K562 (cell line): ENCODE results near the gene INSL3. TPM values are rescaled to one million over a fixed set of nuclear protein-coding genes. Genes with fewer than 3 reads are reported as not detected.

Experiments used
- ATF1 ChIP-seq, 2 experiments: fragments of 450-650 bp in 1 of 2; IDR thresholded peaks; 2 replicates each; pipeline ENCODE4 v1.6.1; 2016; ENCODE audit warnings: missing compliant biosample characterization in 1 of 2, missing genetic modification characterization in 1 of 2
- ETV5 ChIP-seq: sonication (generic); formaldehyde crosslinking; IDR thresholded peaks from 2 replicates; pipeline ENCODE4 v1.4.0; 2020; ENCODE audit warnings: low read depth, mild to moderate bottlenecking, missing genetic modification reagents
- GMEB1 ChIP-seq: fragments of 250-450 bp; sonication (Bioruptor Pico); IDR thresholded peaks from 2 replicates; pipeline ENCODE4 v1.4.0; 2020; ENCODE audit warnings: mild to moderate bottlenecking
- KDM4B ChIP-seq, 2 experiments: fragments of 450-650 bp in 1 of 2; sonication (generic) in 1 of 2; IDR thresholded peaks; 2 replicates each; pipeline ENCODE4 v1.6.1; 2016 to 2017; ENCODE audit warnings: borderline replicate concordance in 2 of 2, antibody characterized with exemption in 1 of 2, low read depth in 1 of 2, mild to moderate bottlenecking in 1 of 2
- MEF2A ChIP-seq: IDR thresholded peaks from 2 replicates; pipeline ENCODE4 v1.6.1; 2011; ENCODE audit warnings: low read depth, mild to moderate bottlenecking, low read length, moderate library complexity; ENCODE audit not compliant: control insufficient read depth
- MXD1 ChIP-seq: fragments of 250-450 bp; sonication (Bioruptor Pico); IDR thresholded peaks from 2 replicates; pipeline ENCODE4 v1.8.0; 2021; ENCODE audit warnings: borderline replicate concordance, mild to moderate bottlenecking, moderate library complexity; ENCODE audit not compliant: poor library complexity, severe bottlenecking
- NFE2 ChIP-seq: IDR thresholded peaks from 2 replicates; pipeline ENCODE4 v1.6.1; 2014; ENCODE audit warnings: antibody characterized with exemption, low read depth
- PBX2 ChIP-seq, 2 experiments: IDR thresholded peaks in 1 of 2; conservative IDR thresholded peaks in 1 of 2; 2 replicates each; pipeline ENCODE4 v1.6.1; 2016; ENCODE audit warnings: low read depth in 2 of 2, mild to moderate bottlenecking in 1 of 2, missing compliant biosample characterization in 1 of 2, missing genetic modification characterization in 1 of 2, moderate library complexity in 1 of 2
- POLR2AphosphoS5 ChIP-seq: IDR thresholded peaks from 2 replicates; pipeline ENCODE4 v1.6.1; 2011; ENCODE audit warnings: mild to moderate bottlenecking, low read depth, low read length, moderate library complexity; ENCODE audit not compliant: control insufficient read depth, insufficient read depth
- RBFOX2 ChIP-seq: fragments of 200-400 bp; formaldehyde crosslinking; IDR thresholded peaks from 2 replicates; pipeline ENCODE4 v1.6.1; 2017; ENCODE audit warnings: low read depth, mild to moderate bottlenecking, low read length, moderate library complexity
- SAFB ChIP-seq: fragments of 200-400 bp; formaldehyde crosslinking; IDR thresholded peaks from 2 replicates; pipeline ENCODE4 v1.6.1; 2017; ENCODE audit warnings: low read depth, low read length, borderline replicate concordance
- SUPT5H ChIP-seq: fragments of 450-650 bp; IDR thresholded peaks from 2 replicates; pipeline ENCODE4 v1.6.1; 2016
- TAL1 ChIP-seq: fragments of 450-650 bp; IDR thresholded peaks from 2 replicates; pipeline ENCODE4 v1.6.1; 2016; ENCODE audit warnings: mild to moderate bottlenecking
- TSHZ1 ChIP-seq: fragments of 250-450 bp; sonication (Bioruptor Pico); IDR thresholded peaks from 2 replicates; pipeline ENCODE4 v1.4.0; 2020; ENCODE audit warnings: mild to moderate bottlenecking, moderate library complexity
- ZNF165 ChIP-seq: fragments of 250-450 bp; sonication (Bioruptor Pico); IDR thresholded peaks from 2 replicates; pipeline ENCODE4 v1.4.0; 2020; ENCODE audit warnings: borderline replicate concordance
- ZNF311 ChIP-seq: fragments of 250-450 bp; sonication (Bioruptor Pico); IDR thresholded peaks from 2 replicates; pipeline ENCODE4 v1.4.0; 2020; ENCODE audit warnings: mild to moderate bottlenecking, moderate library complexity
- ZNF511 ChIP-seq: sonication (generic); formaldehyde crosslinking; IDR thresholded peaks from 2 replicates; pipeline ENCODE4 v1.8.0; 2022; ENCODE audit warnings: mild to moderate bottlenecking, missing genetic modification reagents
- polyA plus RNA-seq, 8 experiments: library from polyadenylated mRNA; depleted of rRNA in 4 of 8; stranded (reverse) in 5 of 8; unstranded in 3 of 8; fragments of >200 nt; fragmentation: Nextera tagmentation in 2 of 8; fragmentation: Illumina TruSeq in 1 of 8; extraction: Ambion mirVana in 2 of 8; extraction: Trizol in 1 of 8; gene quantifications; 2 replicates each; pipeline versions ENCODE4 v1.2.1 to v1.2.3, GENCODE V29; 2011 to 2014; ENCODE audit warnings: inconsistent platforms in 1 of 8, missing spikeins in 1 of 8
- total RNA-seq, 7 experiments: library from RNA; depleted of rRNA in 6 of 7; stranded (reverse); fragments of >200 nt in 6 of 7; fragmentation: Illumina TruSeq in 2 of 7; extraction: Trizol in 2 of 7; gene quantifications; 2 replicates each; pipeline versions ENCODE4 v1.2.1 to v1.2.3, GENCODE V29; 2011 to 2021; ENCODE audit warnings: low replicate concordance in 1 of 7

INSL3 gene
- total and polyA plus RNA-seq, 9 of the 15 experiments (the other 6 are each of a cell fraction or from before 2014, with no cell fraction given), result not detected

- TF ChIP-seq TSHZ1, result no peak
- peak; percentile 91 for TF ChIP-seq ZNF511 (CRISPR knock-in tag)
- TF ChIP-seq ATF1 (CRISPR knock-in tag; IDR thresholded peaks at IDR 0.05), result no peak
- TF ChIP-seq ATF1 (tag; IDR thresholded peaks at IDR 0.05), result peak; percentile 90
- peak; percentile 90 for TF ChIP-seq PBX2 (CRISPR knock-in tag; IDR thresholded peaks at IDR 0.05; ENCODE audit: low read depth)
- peak; percentile 99 for TF ChIP-seq PBX2 (tag; conservative IDR thresholded peaks at IDR 0.05; ENCODE audit: low read depth)
- TF ChIP-seq SAFB, result peak; percentile 41; the same call in 1 of the 2 replicates
- peak; percentile 100 for TF ChIP-seq RBFOX2
- TF ChIP-seq POLR2AphosphoS5, result peak; percentile 94
- no peak for TF ChIP-seq ZNF165 (CRISPR knock-in tag)
- no peak for TF ChIP-seq TAL1
- no peak for TF ChIP-seq MEF2A
- peak in 1 of 2 experiments; percentile 58; a peak in 1 of 4 replicates for TF ChIP-seq KDM4B (IDR thresholded peaks at IDR 0.05; ENCODE audit: borderline replicate concordance in 2 of 2, low read depth in 1 of 2)
- TF ChIP-seq MXD1 (CRISPR knock-in tag), result peak; percentile 91
- peak; percentile 67; the same call in 1 of the 2 replicates for TF ChIP-seq GMEB1 (CRISPR knock-in tag)
- peak; percentile 17; the same call in 1 of the 2 replicates for TF ChIP-seq ETV5 (CRISPR knock-in tag)
- TF ChIP-seq ZNF311 (CRISPR knock-in tag), result no peak
- TF ChIP-seq SUPT5H, result peak; percentile 98
- no peak for TF ChIP-seq NFE2
Observed at GRCh38 chr19:17859533-17860330, 38.4 kb upstream of the INSL3 start, which contains the start of gene RPL18A (continued).
